K562 (cell line): ENCODE data around the gene ERAL1. TPM values are rescaled to one million over a fixed set of nuclear protein-coding genes. Genes with fewer than 3 reads are reported as not detected.

ENCODE experiments used
- ATAC-seq: fragments of 200-7000 bp; cut with Tn5 transposase; 3 replicates; pipeline ENCODE4 v1.9.1; 2020; ENCODE audit warnings: moderate library complexity
- BruUV-seq: library from RNA; stranded (reverse); fragments of 400-500 nt; replicated peaks from 2 replicates; lab custom pipeline; 2021; lab: Mats Ljungman, UMichigan
- CTCF ChIA-PET: fragments of 300-600 bp; formaldehyde crosslinking; extraction: SDS; loops from one replicate; lab custom pipeline; 2021; ENCODE audit warnings: low intra/inter-chr PET ratio; lab: Yijun Ruan, JAX
- POLR2A ChIA-PET: fragments of 300-600, 350-650 bp; sonication (Branson Sonifier 250); formaldehyde crosslinking; extraction: SDS; loops from one replicate; lab custom pipeline; 2021; ENCODE audit warnings: antibody characterized with exemption, inconsistent platforms; lab: Yijun Ruan, JAX
- DNase-seq, 4 experiments: peaks; one replicate each; pipeline versions ENCODE4 v3.0.0 to v3.0.0-alpha.2; 2011 to 2018; ENCODE audit warnings: low spot score in 3 of 4, mixed read lengths in 3 of 4; ENCODE audit errors: extremely low read depth in 1 of 4
- FAIRE-seq: peaks from 2 replicates; lab custom pipeline; 2011; peaks lifted over from hg19 to GRCh38; lab: Jason Lieb, UNC
- H2AFZ ChIP-seq: 2 replicates; pipeline ENCODE4 v1.6.0; 2011; ENCODE audit warnings: low read depth, low read length, control low read depth, inconsistent platforms
- H3K27ac ChIP-seq: fragments of 200-600 bp; 3 replicates; pipeline ENCODE4 v1.8.0; 2011; ENCODE audit warnings: low read depth, mild to moderate bottlenecking, control low read depth, inconsistent platforms, low read length, moderate library complexity, mixed read lengths; ENCODE audit errors: extremely low read depth
- H3K27me3 ChIP-seq, 2 experiments: fragments of 300-600 bp in 1 of 2; 2 replicates in 1 of 2; 3 replicates in 1 of 2; pipeline versions ENCODE4 v1.6.0 to v1.8.0; 2011; ENCODE audit warnings: inconsistent platforms in 2 of 2, low read length in 2 of 2, mild to moderate bottlenecking in 1 of 2, mixed read lengths in 1 of 2, moderate library complexity in 1 of 2; ENCODE audit not compliant: control insufficient read depth in 2 of 2, insufficient read depth in 2 of 2
- H3K36me3 ChIP-seq: fragments of 300-600 bp; 3 replicates; pipeline ENCODE4 v1.8.0; 2011; ENCODE audit warnings: mild to moderate bottlenecking, low read length, inconsistent platforms; ENCODE audit not compliant: control insufficient read depth, insufficient read depth
- H3K4me1 ChIP-seq, 2 experiments: fragments of 200-600 bp in 1 of 2; replicated peaks in 1 of 2; 2 replicates in 1 of 2; 3 replicates in 1 of 2; pipeline versions ENCODE4 v1.5.1 to v1.8.0; 2011; ENCODE audit warnings: inconsistent platforms in 2 of 2, low read length in 2 of 2, mild to moderate bottlenecking in 1 of 2, mixed read lengths in 1 of 2, moderate library complexity in 1 of 2; ENCODE audit not compliant: control insufficient read depth in 2 of 2, insufficient read depth in 2 of 2
- H3K4me2 ChIP-seq: 2 replicates; pipeline ENCODE4 v1.6.1; 2011; ENCODE audit warnings: low read length, control low read depth, inconsistent platforms, mixed read lengths; ENCODE audit not compliant: insufficient read depth
- H3K4me3 ChIP-seq: fragments of 200-600 bp; sonication (generic), shearing (Covaris generic); 2 replicates; pipeline ENCODE4 v1.5.1; 2016; ENCODE audit warnings: control low read depth, inconsistent platforms
- H3K79me2 ChIP-seq: fragments of 200-600 bp; 3 replicates; pipeline ENCODE4 v1.8.0; 2011; ENCODE audit warnings: low read length, inconsistent platforms; ENCODE audit not compliant: control insufficient read depth, insufficient read depth
- H3K9ac ChIP-seq, 2 experiments: 2 replicates each; pipeline versions ENCODE4 v1.6.0 to v1.6.1; 2011; ENCODE audit warnings: low read depth in 2 of 2, low read length in 2 of 2, control low read depth in 1 of 2, inconsistent platforms in 1 of 2, mild to moderate bottlenecking in 1 of 2, mixed read lengths in 1 of 2; ENCODE audit not compliant: insufficient read depth in 1 of 2
- H3K9me1 ChIP-seq: one replicate; pipeline ENCODE4 v1.6.0; 2011; ENCODE audit warnings: inconsistent platforms, mild to moderate bottlenecking, low read length, moderate library complexity; ENCODE audit not compliant: control insufficient read depth, insufficient read depth
- H3K9me3 ChIP-seq: replicated peaks from 2 replicates; pipeline ENCODE4 v1.5.1; 2011; ENCODE audit warnings: low read depth, low read length, inconsistent platforms; ENCODE audit not compliant: control insufficient read depth, insufficient read depth
- H4K20me1 ChIP-seq: replicated peaks from 2 replicates; pipeline ENCODE4 v1.6.1; 2011; ENCODE audit warnings: low read length, inconsistent platforms, mixed read lengths; ENCODE audit not compliant: control insufficient read depth, insufficient read depth
- CGGBP1 ChIP-seq: fragments of 250-450 bp; sonication (Bioruptor Pico); IDR thresholded peaks from 2 replicates; pipeline ENCODE4 v1.9.0; 2021; ENCODE audit warnings: mild to moderate bottlenecking
- KDM2B ChIP-seq: fragments of 250-450 bp; sonication (Bioruptor Pico); IDR thresholded peaks from 2 replicates; pipeline ENCODE4 v1.8.0; 2021; ENCODE audit warnings: mild to moderate bottlenecking, moderate library complexity
- NR2F6 ChIP-seq: fragments of 450-650 bp; formaldehyde crosslinking; IDR thresholded peaks from 2 replicates; pipeline ENCODE4 v1.4.0; 2020; ENCODE audit warnings: mild to moderate bottlenecking
- POLR2AphosphoS5 ChIP-seq: IDR thresholded peaks from 2 replicates; pipeline ENCODE4 v1.6.1; 2011; ENCODE audit warnings: mild to moderate bottlenecking, low read depth, low read length, moderate library complexity; ENCODE audit not compliant: control insufficient read depth, insufficient read depth
- TFAM ChIP-seq: fragments of 250-450 bp; sonication (Bioruptor Pico); conservative IDR thresholded peaks from 2 replicates; pipeline ENCODE4 v1.5.0; 2021; ENCODE audit warnings: mild to moderate bottlenecking, moderate library complexity
- TRIM24 ChIP-seq, 2 experiments: fragments of 450-650 bp; IDR thresholded peaks; 2 replicates each; pipeline ENCODE4 v1.6.1; 2016
- ZFX ChIP-seq: sonication (generic); formaldehyde crosslinking; IDR thresholded peaks from 2 replicates; pipeline ENCODE4 v1.8.0; 2022; ENCODE audit warnings: mild to moderate bottlenecking, missing genetic modification reagents, moderate library complexity
- ZNF398 ChIP-seq: fragments of 250-450 bp; sonication (Bioruptor Pico); IDR thresholded peaks from 2 replicates; pipeline ENCODE4 v1.8.0; 2021; ENCODE audit warnings: moderate library complexity, mild to moderate bottlenecking, inconsistent platforms
- ZNF511 ChIP-seq: sonication (generic); formaldehyde crosslinking; IDR thresholded peaks from 2 replicates; pipeline ENCODE4 v1.8.0; 2022; ENCODE audit warnings: mild to moderate bottlenecking, missing genetic modification reagents
- WGBS: fragments of 100-300 bp; shearing (Covaris generic); methylation state at CpG from one replicate; pipeline ENCODE4 v1.1.6; 2016; ENCODE audit warnings: low coverage, mixed read lengths; ENCODE audit not compliant: insufficient coverage; ENCODE audit errors: missing lambda C conversion rate; 5-methylcytosine and 5-hydroxymethylcytosine counted together
- in situ Hi-C: fragments of 300-500 bp; cut with MboI; formaldehyde crosslinking; loops from 4 replicates; pipeline ENCODE4 v1.15.0; 2018; ENCODE audit warnings: inconsistent platforms, mixed read lengths
- intact Hi-C: fragments of 100-400 bp; cut with micrococcal nuclease; formaldehyde crosslinking; loops from 2 replicates; pipeline ENCODE4 v1.14.2; 2022
- polyA plus RNA-seq, 8 experiments: library from polyadenylated mRNA; depleted of rRNA in 4 of 8; stranded (reverse) in 5 of 8; unstranded in 3 of 8; fragments of >200 nt; fragmentation: Nextera tagmentation in 2 of 8; fragmentation: Illumina TruSeq in 1 of 8; extraction: Ambion mirVana in 2 of 8; extraction: Trizol in 1 of 8; gene quantifications; 2 replicates each; pipeline versions ENCODE4 v1.2.1 to v1.2.3, GENCODE V29; 2011 to 2014; ENCODE audit warnings: inconsistent platforms in 1 of 8, missing spikeins in 1 of 8
- total RNA-seq, 7 experiments: library from RNA; depleted of rRNA in 6 of 7; stranded (reverse); fragments of >200 nt in 6 of 7; fragmentation: Illumina TruSeq in 2 of 7; extraction: Trizol in 2 of 7; gene quantifications; 2 replicates each; pipeline versions ENCODE4 v1.2.1 to v1.2.3, GENCODE V29; 2011 to 2021; ENCODE audit warnings: low replicate concordance in 1 of 7

The ERAL1 gene
- total and polyA plus RNA-seq, 9 of the 15 experiments (the other 6 are each of a cell fraction or from before 2014, with no cell fraction given) = 37.5 to 351 (median 106) TPM

- TF ChIP-seq CGGBP1 (CRISPR knock-in tag) (no peak), TFAM (CRISPR knock-in tag) (no peak), NR2F6 (CRISPR knock-in tag) (0 out of 2 replicates have a peak, but pooled peaks have one; percentile 16), ZFX (CRISPR knock-in tag) (0 out of 2 replicates have a peak, but pooled peaks have one; percentile 18), ZNF511 (CRISPR knock-in tag) (no peak), TRIM24 (IDR thresholded peaks at IDR 0.05) (no peak), KDM2B (CRISPR knock-in tag) (no peak)
Measured at GRCh38 chr17:28855336-28855679, 492 bp downstream of the ERAL1 start (continued).

- peaks cover 55% of the 10 kb centered on the region for H3K79me2 ChIP-seq
- peak overlapping the region; percentile 92 for H3K4me2 ChIP-seq
- ChIA-PET POLR2A (interaction anchor here (1.0 to 7.5 kb wide), 3 partner anchors 15 to 128 kb away, joined by 4 to 49 read pairs (median 5); no protein-coding TSS in a partner anchor), CTCF (no interaction called here)
- no peak for DNase-seq
- peak overlapping the region; percentile 69 to 77; a peak in 2 of 4 replicates for H3K9ac ChIP-seq
- intact Hi-C loops = no loop called here
- in situ Hi-C loops = no loop called here
- H3K4me1 ChIP-seq = peaks cover 11 to 21% of the 10 kb centered on the region in 2 experiments; a peak in 4 of 5 replicates
- BruUV-seq = no TSS peak
- no peaks in the 10 kb centered on the region for H3K27me3 ChIP-seq
- H2AFZ ChIP-seq = no peak overlapping the region
- no peak for FAIRE-seq
- H3K9me3 ChIP-seq = peaks cover 3% of the 10 kb centered on the region
- H4K20me1 ChIP-seq = no peaks in the 10 kb centered on the region
- WGBS = 77% methylated on average over 5 of the region's 5 CpGs
- no peaks in the 10 kb centered on the region for H3K9me1 ChIP-seq
- ATAC-seq = no peak
- no peak overlapping the region; the same call in 2 of the 3 replicates for H3K27ac ChIP-seq
- H3K36me3 ChIP-seq = peaks cover 38% of the 10 kb centered on the region
- peak overlapping the region; percentile 62 for H3K4me3 ChIP-seq
- TF ChIP-seq ZNF398 (CRISPR knock-in tag) (no peak), POLR2AphosphoS5 (peak; percentile 31; the same call in 1 of the 2 replicates)
Measured at GRCh38 chr17:28856028-28856574, 1.3 kb downstream of the ERAL1 start.
